HepG2 (cell line): ENCODE results near the gene RPS28. TPM values are rescaled to one million over a fixed set of nuclear protein-coding genes. Genes with fewer than 3 reads are reported as not detected.
A peak's percentile ranks its signal among the peaks of the same experiment; 100 is the strongest.
"Not testable (repeated sequence)": the region's sequence is repeated elsewhere in the genome, so short reads cannot be mapped to it uniquely, and the experiment has no call there.

ENCODE experiments used
- ATAC-seq: fragments of 200-7000 bp; cut with Tn5 transposase; 3 replicates; pipeline ENCODE4 v1.9.1; 2020; ENCODE audit warnings: mild to moderate bottlenecking, moderate library complexity
- BruUV-seq: library from RNA; stranded (reverse); fragments of 400-500 nt; replicated peaks from 2 replicates; lab custom pipeline; 2021; lab: Mats Ljungman, UMichigan
- CTCF ChIA-PET: fragments of 300-600 bp; formaldehyde crosslinking; extraction: SDS; loops from one replicate; lab custom pipeline; 2021; ENCODE audit warnings: low total read pairs, inconsistent platforms, low intra/inter-chr PET ratio; lab: Yijun Ruan, JAX
- POLR2A ChIA-PET: fragments of 350-600 bp; sonication (Branson Sonifier 250); formaldehyde crosslinking; loops from one replicate; lab custom pipeline; 2020; ENCODE audit warnings: antibody characterized with exemption, inconsistent platforms; lab: Yijun Ruan, JAX
- DNase-seq: peaks from one replicate; pipeline ENCODE4 v3.0.0-alpha.2; 2015; ENCODE audit warnings: low spot score
- FAIRE-seq: peaks from 3 replicates; lab custom pipeline; 2011; peaks lifted over from hg19 to GRCh38; lab: Jason Lieb, UNC
- H2AFZ ChIP-seq: one replicate; pipeline ENCODE4 v1.6.1; 2011; ENCODE audit warnings: low read length, inconsistent platforms
- H3K27ac ChIP-seq: fragments of 300-600 bp; 3 replicates; pipeline ENCODE4 v1.8.0; 2011; ENCODE audit warnings: mixed run types, mild to moderate bottlenecking, mixed read lengths, low read length, inconsistent platforms; ENCODE audit not compliant: insufficient read depth; ENCODE audit errors: extremely low read length
- H3K27me3 ChIP-seq, 2 experiments: fragments of 200-600 bp in 1 of 2; 2 replicates in 1 of 2; 3 replicates in 1 of 2; pipeline versions ENCODE4 v1.6.0 to v1.8.0; 2011; ENCODE audit warnings: low read length in 2 of 2, mild to moderate bottlenecking in 2 of 2, moderate library complexity in 2 of 2, inconsistent platforms in 1 of 2; ENCODE audit not compliant: insufficient read depth in 2 of 2, control insufficient read depth in 1 of 2
- H3K36me3 ChIP-seq, 2 experiments: fragments of 200-600 bp in 1 of 2; replicated peaks in 1 of 2; 2 replicates in 1 of 2; 3 replicates in 1 of 2; pipeline versions ENCODE4 v1.5.1 to v1.8.0; 2011; ENCODE audit warnings: low read length in 2 of 2, inconsistent platforms in 1 of 2; ENCODE audit not compliant: insufficient read depth in 2 of 2, control insufficient read depth in 1 of 2
- H3K4me1 ChIP-seq: 2 replicates; pipeline ENCODE4 v1.5.1; 2012; ENCODE audit warnings: low read length, inconsistent platforms; ENCODE audit not compliant: insufficient read depth
- H3K4me2 ChIP-seq: 2 replicates; pipeline ENCODE4 v1.6.0; 2011; ENCODE audit warnings: low read depth, low read length, inconsistent platforms
- H3K4me3 ChIP-seq, 3 experiments: fragments of 200-600 bp in 1 of 3; sonication (generic), shearing (Covaris generic) in 1 of 3; replicated peaks in 1 of 3; 2 replicates each; pipeline ENCODE4 v1.5.1; 2011 to 2016; ENCODE audit warnings: low read length in 3 of 3, inconsistent platforms in 2 of 3, low read depth in 2 of 3, mild to moderate bottlenecking in 2 of 3, control low read depth in 1 of 3, mixed read lengths in 1 of 3; ENCODE audit not compliant: insufficient read depth in 1 of 3
- H3K79me2 ChIP-seq: one replicate; pipeline ENCODE4 v1.6.1; 2011; ENCODE audit warnings: low read length, inconsistent platforms; ENCODE audit not compliant: insufficient read depth
- H3K9ac ChIP-seq: 2 replicates; pipeline ENCODE4 v1.6.0; 2011; ENCODE audit warnings: mild to moderate bottlenecking, low read depth, low read length, inconsistent platforms; ENCODE audit not compliant: insufficient read depth
- H3K9me3 ChIP-seq: 2 replicates; pipeline ENCODE4 v1.5.1; 2012; ENCODE audit warnings: mild to moderate bottlenecking, low read length
- H4K20me1 ChIP-seq: 2 replicates; pipeline ENCODE4 v1.6.0; 2011; ENCODE audit warnings: inconsistent platforms, mild to moderate bottlenecking, low read length, moderate library complexity; ENCODE audit not compliant: insufficient read depth
- RFX3 ChIP-seq: IDR thresholded peaks from 2 replicates; pipeline ENCODE4 v1.6.1; 2016; ENCODE audit warnings: missing biosample characterization, missing genetic modification reagents
- ZNF121 ChIP-seq: sonication (generic); formaldehyde crosslinking; IDR thresholded peaks from 2 replicates; pipeline ENCODE4 v1.5.0; 2020; ENCODE audit warnings: mild to moderate bottlenecking, missing genetic modification reagents
- ZNF629 ChIP-seq: sonication (generic); formaldehyde crosslinking; conservative IDR thresholded peaks from 2 replicates; pipeline ENCODE4 v1.5.0; 2020; ENCODE audit warnings: missing genetic modification reagents
- WGBS: methylation state at CpG from one replicate; pipeline ENCODE4 v1.1.6; 2017; ENCODE audit warnings: low lambda C conversion rate; 5-methylcytosine and 5-hydroxymethylcytosine counted together
- in situ Hi-C: cut with HindIII; loops from 2 replicates; pipeline ENCODE4 v1.10.0; 2017; ENCODE audit warnings: low pct_unique_long_range_greater_than_20kb; ENCODE audit not compliant: extremely low pct_ligation_motif_present
- intact Hi-C: fragments of 100-400 bp; cut with micrococcal nuclease; formaldehyde crosslinking; loops from one replicate; pipeline ENCODE4 v1.10.0; 2022; ENCODE audit not compliant: unreplicated experiment
- polyA plus RNA-seq, 8 experiments: library from polyadenylated mRNA; depleted of rRNA in 3 of 8; stranded (reverse) in 7 of 8; unstranded in 1 of 8; fragments of >200 nt; fragmentation: Illumina TruSeq in 4 of 8; extraction: Trizol in 4 of 8; gene quantifications; 2 replicates each; pipeline versions ENCODE4 v1.2.1 to v1.2.3, GENCODE V29; 2011 to 2016; ENCODE audit warnings: low read depth in 4 of 8, missing spikeins in 1 of 8, mixed read lengths in 1 of 8; ENCODE audit not compliant: insufficient read depth in 1 of 8
- total RNA-seq, 5 experiments: library from RNA; depleted of rRNA; stranded (reverse); fragments of >200 nt; fragmentation: Illumina TruSeq; extraction: Trizol; gene quantifications; 2 replicates each; pipeline ENCODE4 v1.2.3, GENCODE V29; 2016; ENCODE audit warnings: low read depth in 1 of 5
- TF ChIP-seq, protein P1 (sequence below): IDR thresholded peaks from 2 replicates; pipeline ENCODE4 v1.6.1; 2016; ENCODE audit warnings: mild to moderate bottlenecking
- TF ChIP-seq, protein P2 (sequence below): sonication (generic); formaldehyde crosslinking; IDR thresholded peaks from one replicate; pipeline ENCODE4 v1.5.1; 2020; ENCODE audit warnings: mild to moderate bottlenecking, missing genetic modification reagents; ENCODE audit errors: not compliant biosample characterization

Gene RPS28
- total and polyA plus RNA-seq, 2 of the 13 experiments (the other 11 are each of a cell fraction or from before 2014, with no cell fraction given) = 281 to 545 TPM

DNA sequence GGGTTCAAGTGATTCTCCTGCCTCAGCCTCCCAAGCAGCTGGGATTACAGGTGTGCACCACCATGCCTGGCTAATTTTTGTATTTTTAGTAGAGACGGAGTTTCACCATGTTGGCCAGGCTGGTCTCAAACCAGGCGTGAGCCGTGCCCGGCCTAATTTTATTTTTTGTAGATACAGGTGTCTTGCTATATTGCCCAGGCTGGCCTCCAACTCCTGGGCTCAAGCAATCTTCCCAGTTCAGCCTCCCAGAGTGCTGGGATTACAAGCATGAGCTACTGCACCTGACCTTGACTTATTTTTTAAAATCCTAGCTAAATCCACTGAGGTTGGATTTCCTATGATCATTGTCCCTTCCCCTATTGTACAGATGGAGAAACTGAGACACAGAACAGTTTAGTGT lies 20.2 kb downstream of the RPS28 start:
- H3K4me3 ChIP-seq, DNase-seq, FAIRE-seq, in situ Hi-C loops, H3K9ac ChIP-seq, H2AFZ ChIP-seq, H3K36me3 ChIP-seq, H4K20me1 ChIP-seq, H3K27ac ChIP-seq, H3K4me2 ChIP-seq, H3K79me2 ChIP-seq, H3K9me3 ChIP-seq, BruUV-seq, ATAC-seq: not testable (repeated sequence)
- CTCF ChIA-PET = interaction anchor here (0.8 kb wide), 1 partner anchor 12 kb away, joined by 3 read pairs; no protein-coding TSS in a partner anchor
- POLR2A ChIA-PET = interaction anchor here (1.3 to 2.0 kb wide), 5 partner anchors 16 to 45 kb away, joined by 4 to 8 read pairs (median 5); partner anchors contain the start of gene ANGPTL4
- Histone ChIP-seq H3K4me1 (peaks cover 56% of the 10 kb centered on the region), H3K27me3 (peaks cover 2 to 18% of the 10 kb centered on the region in 2 experiments; a peak in 3 of 5 replicates)
- 53% methylated on average over 4 of the region's 4 CpGs for WGBS
- TF ChIP-seq ZNF121 (peak; percentile 82), ZNF629 (CRISPR knock-in tag) (peak; percentile 54; the same call in 1 of the 2 replicates)
- TF ChIP-seq, protein P1, sequence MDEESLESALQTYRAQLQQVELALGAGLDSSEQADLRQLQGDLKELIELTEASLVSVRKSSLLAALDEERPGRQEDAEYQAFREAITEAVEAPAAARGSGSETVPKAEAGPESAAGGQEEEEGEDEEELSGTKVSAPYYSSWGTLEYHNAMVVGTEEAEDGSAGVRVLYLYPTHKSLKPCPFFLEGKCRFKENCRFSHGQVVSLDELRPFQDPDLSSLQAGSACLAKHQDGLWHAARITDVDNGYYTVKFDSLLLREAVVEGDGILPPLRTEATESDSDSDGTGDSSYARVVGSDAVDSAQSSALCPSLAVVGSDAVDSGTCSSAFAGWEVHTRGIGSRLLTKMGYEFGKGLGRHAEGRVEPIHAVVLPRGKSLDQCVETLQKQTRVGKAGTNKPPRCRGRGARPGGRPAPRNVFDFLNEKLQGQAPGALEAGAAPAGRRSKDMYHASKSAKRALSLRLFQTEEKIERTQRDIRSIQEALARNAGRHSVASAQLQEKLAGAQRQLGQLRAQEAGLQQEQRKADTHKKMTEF = 0 out of 2 replicates have a peak, but pooled peaks have one; percentile 15
- intact Hi-C loops = loop anchor here (2.0 kb wide), 1 partner anchor 165 kb away; no protein-coding TSS in a partner anchor

DNA sequence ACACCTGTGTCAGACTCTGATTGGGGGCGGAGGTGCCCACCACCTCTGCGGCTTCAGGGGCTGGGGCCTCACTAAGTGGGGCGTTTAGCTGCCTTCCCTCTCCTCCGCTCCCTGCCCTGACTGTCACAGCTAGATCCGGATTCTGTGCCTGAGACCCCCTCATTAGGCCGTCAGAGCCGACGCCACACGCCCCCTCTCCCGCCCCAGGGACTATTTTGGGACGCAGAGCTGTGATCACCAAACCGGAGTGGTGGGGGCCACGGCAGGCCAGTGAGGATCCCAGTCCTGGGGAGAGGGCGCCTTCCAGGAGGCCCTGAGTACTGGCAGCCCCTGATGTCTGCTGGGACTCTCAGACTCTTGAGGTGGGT lies 21.0 kb downstream of the RPS28 start:
- intact Hi-C loops = no loop called here

More for the DNA sequence above, 21.0 kb downstream of the RPS28 start:
- Histone ChIP-seq H4K20me1 (no peaks in the 10 kb centered on the region), H3K4me2 (peak overlapping the region; percentile 40; the same call in 1 of the 2 replicates), H3K27me3 (peaks cover 0 to 15% of the 10 kb centered on the region in 2 experiments; a peak in 3 of 5 replicates), H3K36me3 (no peaks in the 10 kb centered on the region), H3K9me3 (no peaks in the 10 kb centered on the region), H3K4me3 (peak overlapping the region in 1 of 3 experiments; percentile 50; a peak in 2 of 6 replicates), H3K4me1 (peaks cover 55% of the 10 kb centered on the region), H2AFZ (no peak overlapping the region), H3K9ac (no peak overlapping the region), H3K27ac (no peak overlapping the region), H3K79me2 (no peaks in the 10 kb centered on the region)
- no peak for DNase-seq
- TF ChIP-seq, protein P2, sequence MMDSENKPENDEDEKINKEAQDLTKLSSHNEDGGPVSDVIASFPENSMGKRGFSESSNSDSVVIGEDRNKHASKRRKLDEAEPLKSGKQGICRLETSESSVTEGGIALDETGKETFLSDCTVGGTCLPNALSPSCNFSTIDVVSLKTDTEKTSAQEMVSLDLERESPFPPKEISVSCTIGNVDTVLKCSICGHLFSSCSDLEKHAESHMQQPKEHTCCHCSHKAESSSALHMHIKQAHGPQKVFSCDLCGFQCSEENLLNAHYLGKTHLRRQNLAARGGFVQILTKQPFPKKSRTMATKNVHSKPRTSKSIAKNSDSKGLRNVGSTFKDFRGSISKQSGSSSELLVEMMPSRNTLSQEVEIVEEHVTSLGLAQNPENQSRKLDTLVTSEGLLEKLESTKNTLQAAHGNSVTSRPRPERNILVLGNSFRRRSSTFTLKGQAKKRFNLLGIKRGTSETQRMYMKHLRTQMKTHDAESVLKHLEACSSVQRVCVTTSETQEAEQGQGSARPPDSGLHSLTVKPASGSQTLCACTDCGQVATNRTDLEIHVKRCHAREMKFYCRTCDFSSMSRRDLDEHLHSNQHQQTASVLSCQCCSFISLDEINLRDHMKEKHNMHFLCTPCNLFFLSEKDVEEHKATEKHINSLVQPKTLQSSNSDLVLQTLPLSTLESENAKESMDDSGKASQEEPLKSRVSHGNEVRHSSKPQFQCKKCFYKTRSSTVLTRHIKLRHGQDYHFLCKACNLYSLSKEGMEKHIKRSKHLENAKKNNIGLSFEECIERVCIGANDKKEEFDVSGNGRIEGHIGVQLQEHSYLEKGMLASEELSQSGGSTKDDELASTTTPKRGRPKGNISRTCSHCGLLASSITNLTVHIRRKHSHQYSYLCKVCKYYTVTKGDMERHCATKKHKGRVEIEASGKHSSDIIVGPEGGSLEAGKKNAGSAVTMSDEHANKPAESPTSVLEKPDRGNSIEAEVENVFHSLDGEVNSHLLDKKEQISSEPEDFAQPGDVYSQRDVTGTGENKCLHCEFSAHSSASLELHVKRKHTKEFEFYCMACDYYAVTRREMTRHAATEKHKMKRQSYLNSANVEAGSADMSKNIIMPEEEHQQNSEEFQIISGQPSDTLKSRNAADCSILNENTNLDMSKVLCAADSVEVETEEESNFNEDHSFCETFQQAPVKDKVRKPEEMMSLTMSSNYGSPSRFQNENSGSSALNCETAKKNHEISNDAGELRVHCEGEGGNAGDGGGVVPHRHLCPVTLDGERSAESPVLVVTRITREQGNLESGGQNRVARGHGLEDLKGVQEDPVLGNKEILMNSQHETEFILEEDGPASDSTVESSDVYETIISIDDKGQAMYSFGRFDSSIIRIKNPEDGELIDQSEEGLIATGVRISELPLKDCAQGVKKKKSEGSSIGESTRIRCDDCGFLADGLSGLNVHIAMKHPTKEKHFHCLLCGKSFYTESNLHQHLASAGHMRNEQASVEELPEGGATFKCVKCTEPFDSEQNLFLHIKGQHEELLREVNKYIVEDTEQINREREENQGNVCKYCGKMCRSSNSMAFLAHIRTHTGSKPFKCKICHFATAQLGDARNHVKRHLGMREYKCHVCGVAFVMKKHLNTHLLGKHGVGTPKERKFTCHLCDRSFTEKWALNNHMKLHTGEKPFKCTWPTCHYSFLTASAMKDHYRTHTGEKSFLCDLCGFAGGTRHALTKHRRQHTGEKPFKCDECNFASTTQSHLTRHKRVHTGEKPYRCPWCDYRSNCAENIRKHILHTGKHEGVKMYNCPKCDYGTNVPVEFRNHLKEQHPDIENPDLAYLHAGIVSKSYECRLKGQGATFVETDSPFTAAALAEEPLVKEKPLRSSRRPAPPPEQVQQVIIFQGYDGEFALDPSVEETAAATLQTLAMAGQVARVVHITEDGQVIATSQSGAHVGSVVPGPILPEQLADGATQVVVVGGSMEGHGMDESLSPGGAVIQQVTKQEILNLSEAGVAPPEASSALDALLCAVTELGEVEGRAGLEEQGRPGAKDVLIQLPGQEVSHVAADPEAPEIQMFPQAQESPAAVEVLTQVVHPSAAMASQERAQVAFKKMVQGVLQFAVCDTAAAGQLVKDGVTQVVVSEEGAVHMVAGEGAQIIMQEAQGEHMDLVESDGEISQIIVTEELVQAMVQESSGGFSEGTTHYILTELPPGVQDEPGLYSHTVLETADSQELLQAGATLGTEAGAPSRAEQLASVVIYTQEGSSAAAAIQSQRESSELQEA (CRISPR knock-in tag) = peak; percentile 1
- no peak for TF ChIP-seq RFX3 (CRISPR knock-in tag)
- in situ Hi-C loops = no loop called here
- 50% methylated on average over 2 of the region's 14 CpGs for WGBS
- no peak; the same call in 2 of the 3 replicates for ATAC-seq
- FAIRE-seq = no peak
- CTCF ChIA-PET = no interaction called here
- POLR2A ChIA-PET = interaction anchor here (0.7 to 1.6 kb wide), 2 partner anchors 19 to 44 kb away, joined by 3 to 5 read pairs; no protein-coding TSS in a partner anchor
- no TSS peak for BruUV-seq
